ENCODE measurements around the gene PPP1R12B.

Gene PPP1R12B

DNA sequence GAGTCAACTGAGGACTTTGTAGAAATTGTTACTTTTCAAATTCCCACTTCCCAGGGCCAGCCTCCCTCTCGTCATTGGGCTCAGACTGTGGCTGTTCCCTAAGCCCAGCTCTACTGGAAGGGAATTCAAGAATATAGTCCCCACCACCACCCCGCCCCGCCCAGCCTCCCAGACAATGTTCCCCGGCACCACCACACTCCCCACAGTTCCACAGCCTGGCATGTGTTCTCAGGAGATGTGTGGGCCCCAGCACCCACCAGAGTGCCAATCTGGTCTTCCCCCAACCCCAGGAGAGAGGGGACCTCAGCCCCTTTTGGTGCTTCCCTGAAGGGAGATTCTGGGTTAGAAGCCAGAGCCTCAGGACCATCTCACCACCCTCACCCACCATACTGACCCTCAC, 241.6 kb downstream of the PPP1R12B start:
- no peak for DNase-seq (ENCODE audit: low read depth in 2 of 2)
- H3K4me3 ChIP-seq (replicated peaks in 1 of 2; ENCODE audit: low read depth in 2 of 2, low read length in 2 of 2), result no peak overlapping the region

DNA sequence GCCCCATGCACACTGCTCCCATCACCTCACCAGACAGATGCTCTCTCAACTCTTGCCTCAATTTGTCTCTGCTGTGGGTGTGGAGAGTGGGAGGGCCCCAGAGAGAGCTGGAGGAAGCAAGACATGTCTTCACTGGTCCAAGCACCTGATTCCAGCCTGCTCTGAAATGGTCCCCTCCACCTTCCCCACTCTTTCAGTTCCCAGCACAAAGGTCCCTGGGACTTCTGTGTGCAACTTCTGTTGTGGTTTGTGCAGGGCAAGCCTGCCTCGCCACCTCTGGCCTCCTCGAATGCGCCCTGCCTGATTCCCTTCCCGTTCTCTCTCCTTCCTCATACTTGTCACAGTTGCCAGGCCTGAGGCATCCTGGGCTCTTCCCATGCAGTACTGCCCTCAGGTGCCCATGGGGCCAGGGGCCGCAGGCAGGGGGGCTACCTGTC, 242.5 kb downstream of the PPP1R12B start:
- no peak overlapping the region for H3K4me3 ChIP-seq (replicated peaks in 1 of 2; ENCODE audit: low read depth in 2 of 2, low read length in 2 of 2)
- no peak for DNase-seq (ENCODE audit: low read depth in 2 of 2)
- TF ChIP-seq, protein P1, sequence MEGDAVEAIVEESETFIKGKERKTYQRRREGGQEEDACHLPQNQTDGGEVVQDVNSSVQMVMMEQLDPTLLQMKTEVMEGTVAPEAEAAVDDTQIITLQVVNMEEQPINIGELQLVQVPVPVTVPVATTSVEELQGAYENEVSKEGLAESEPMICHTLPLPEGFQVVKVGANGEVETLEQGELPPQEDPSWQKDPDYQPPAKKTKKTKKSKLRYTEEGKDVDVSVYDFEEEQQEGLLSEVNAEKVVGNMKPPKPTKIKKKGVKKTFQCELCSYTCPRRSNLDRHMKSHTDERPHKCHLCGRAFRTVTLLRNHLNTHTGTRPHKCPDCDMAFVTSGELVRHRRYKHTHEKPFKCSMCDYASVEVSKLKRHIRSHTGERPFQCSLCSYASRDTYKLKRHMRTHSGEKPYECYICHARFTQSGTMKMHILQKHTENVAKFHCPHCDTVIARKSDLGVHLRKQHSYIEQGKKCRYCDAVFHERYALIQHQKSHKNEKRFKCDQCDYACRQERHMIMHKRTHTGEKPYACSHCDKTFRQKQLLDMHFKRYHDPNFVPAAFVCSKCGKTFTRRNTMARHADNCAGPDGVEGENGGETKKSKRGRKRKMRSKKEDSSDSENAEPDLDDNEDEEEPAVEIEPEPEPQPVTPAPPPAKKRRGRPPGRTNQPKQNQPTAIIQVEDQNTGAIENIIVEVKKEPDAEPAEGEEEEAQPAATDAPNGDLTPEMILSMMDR (IDR thresholded peaks at IDR 0.05; ENCODE audit: low read depth, low read length), result no peak

More for the DNA sequence above, 241.6 kb downstream of the PPP1R12B start:
- TF ChIP-seq, protein P1 (IDR thresholded peaks at IDR 0.05; ENCODE audit: low read depth, low read length), result no peak

DNA sequence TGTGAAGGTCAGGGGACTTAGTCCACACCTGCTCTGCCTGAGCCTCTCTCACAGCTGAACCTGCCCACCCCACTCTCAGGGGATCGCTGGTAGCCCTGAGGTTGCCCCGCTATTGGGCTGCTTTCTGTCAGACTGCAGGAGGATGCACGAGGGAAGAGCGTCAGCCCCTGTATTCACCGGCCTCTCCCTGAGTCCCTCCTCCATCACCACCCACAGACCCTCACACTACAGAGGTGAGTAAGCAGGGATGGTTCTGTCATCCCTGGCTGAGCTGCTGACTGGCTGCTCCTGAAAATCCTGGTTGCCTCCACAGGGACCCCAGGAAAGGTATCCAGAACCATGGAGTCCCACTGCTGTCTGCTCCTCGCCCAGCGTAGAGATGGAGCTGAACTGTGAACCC, 243.0 kb downstream of the PPP1R12B start:
- no peak for DNase-seq (ENCODE audit: low read depth in 2 of 2)
- H3K4me3 ChIP-seq (replicated peaks in 1 of 2; ENCODE audit: low read depth in 2 of 2, low read length in 2 of 2), result no peak overlapping the region
- TF ChIP-seq, protein P1 (IDR thresholded peaks at IDR 0.05; ENCODE audit: low read depth, low read length), result no peak

DNA sequence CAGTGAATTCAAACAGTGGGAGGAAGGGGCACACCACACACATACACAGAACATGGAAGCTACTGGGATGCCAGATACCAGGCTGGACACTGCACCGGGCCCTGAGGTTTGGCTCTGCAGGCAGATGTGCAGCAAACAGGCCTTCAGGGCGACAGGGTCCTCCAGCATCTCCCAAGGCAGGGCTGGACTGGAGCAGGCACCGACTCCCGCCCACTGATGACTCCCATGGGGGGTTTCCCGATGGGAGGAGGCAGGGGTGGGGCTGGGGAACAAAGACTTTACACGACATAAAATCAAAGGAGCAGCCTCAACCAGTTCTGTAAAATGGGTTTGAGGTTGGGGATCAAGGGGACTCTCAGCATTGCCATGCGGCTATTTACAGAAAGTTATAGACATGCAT, 243.6 kb downstream of the PPP1R12B start:
- DNase-seq (ENCODE audit: low read depth in 2 of 2), result no peak
- H3K4me3 ChIP-seq (replicated peaks in 1 of 2; ENCODE audit: low read depth in 2 of 2, low read length in 2 of 2), result no peak overlapping the region
- TF ChIP-seq, protein P1 (IDR thresholded peaks at IDR 0.05; ENCODE audit: low read depth, low read length), result no peak

DNA sequence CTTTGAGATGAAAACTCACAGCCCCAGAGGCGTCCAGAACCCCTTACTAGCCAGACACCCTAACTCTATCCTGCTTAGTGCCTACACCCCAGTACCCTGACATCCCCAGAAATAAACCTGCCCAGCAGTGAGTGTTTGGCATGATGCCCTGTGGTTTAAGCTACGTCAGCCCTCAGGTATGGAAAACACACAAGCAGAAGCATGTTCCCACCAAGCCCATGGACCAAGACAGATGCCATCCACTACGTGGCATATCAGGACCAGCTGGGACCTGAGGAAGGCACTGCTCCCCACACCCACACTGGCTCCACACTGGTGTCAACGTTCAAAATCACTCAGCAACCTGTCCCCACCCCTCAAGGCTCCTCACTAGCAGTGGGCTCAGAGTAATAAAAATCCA, 245.3 kb downstream of the PPP1R12B start:
- TF ChIP-seq, protein P1 (IDR thresholded peaks at IDR 0.05; ENCODE audit: low read depth, low read length), result no peak
- peak in 1 of 2 donors; percentile 51 for DNase-seq (ENCODE audit: low read depth in 2 of 2)
- H3K4me3 ChIP-seq (replicated peaks in 1 of 2; ENCODE audit: low read depth in 2 of 2, low read length in 2 of 2), result no peak overlapping the region

DNA sequence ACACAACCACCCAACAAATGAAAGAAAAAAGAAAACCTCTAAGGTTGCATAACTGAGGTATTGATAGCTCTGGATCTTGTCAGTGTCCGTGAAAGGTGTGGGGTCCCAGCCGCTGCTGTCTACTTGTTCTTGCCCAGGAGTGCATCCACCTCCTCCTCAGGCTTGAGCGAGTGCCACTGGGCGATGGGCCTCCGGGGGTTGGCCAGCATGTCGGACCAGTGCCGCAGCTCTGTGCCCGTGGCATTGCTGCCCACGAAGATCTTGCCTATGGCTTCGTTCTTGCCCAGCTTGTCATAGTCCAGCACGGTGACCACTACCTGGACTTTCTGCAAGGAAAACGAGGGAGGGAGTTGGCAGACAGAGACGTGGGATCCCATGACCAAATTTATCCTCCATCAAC, 248.1 kb downstream of the PPP1R12B start:
- no peak for DNase-seq (ENCODE audit: low read depth in 2 of 2)
- TF ChIP-seq, protein P1 (IDR thresholded peaks at IDR 0.05; ENCODE audit: low read depth, low read length), result no peak

DNA sequence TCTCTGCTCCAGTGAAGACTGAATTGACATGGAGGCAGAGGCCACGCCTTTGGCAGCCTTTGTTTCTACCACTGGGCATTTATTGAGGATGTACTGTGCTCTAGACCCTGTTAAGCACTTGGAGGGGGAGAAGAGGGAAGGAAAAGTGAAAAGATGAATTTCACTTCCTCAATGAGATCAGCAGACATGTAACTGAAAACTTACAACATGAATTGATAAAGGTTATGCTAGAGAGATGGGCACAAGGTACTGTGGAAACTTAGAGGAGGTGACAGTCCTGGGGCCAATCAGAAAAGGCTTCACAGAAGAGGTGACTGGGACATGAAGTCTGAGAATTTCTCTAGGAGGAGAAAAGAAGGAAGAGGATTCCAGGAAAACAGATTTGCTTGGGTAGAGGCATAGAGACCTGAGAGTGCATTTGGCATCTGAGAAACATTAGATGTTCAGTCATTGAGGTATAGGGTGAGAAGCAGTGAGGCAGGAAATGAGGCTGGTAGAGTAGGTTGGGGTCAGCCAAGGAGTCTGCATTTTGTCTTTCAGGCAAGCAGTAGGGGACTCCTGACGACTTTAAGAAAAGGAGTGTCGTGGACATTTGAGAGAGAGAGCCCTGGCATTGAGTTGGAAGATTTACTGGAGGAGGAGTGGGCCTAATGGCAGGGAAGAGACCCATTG, 248.7 kb downstream of the PPP1R12B start:
- TF ChIP-seq, protein P1 (IDR thresholded peaks at IDR 0.05; ENCODE audit: low read depth, low read length), result no peak
- no peak for DNase-seq (ENCODE audit: low read depth in 2 of 2)

More for the DNA sequence above, 248.1 kb downstream of the PPP1R12B start:
- H3K4me3 ChIP-seq (replicated peaks in 1 of 2; ENCODE audit: low read depth in 2 of 2, low read length in 2 of 2), result no peak overlapping the region

More for the DNA sequence above, 248.7 kb downstream of the PPP1R12B start:
- no peak overlapping the region for H3K4me3 ChIP-seq (replicated peaks in 1 of 2; ENCODE audit: low read depth in 2 of 2, low read length in 2 of 2)

Measured in cardiac fibroblast (primary cell).